Measurements from ENCODE around the gene MACIR. TPM values are rescaled to one million over a fixed set of nuclear protein-coding genes. Genes with fewer than 3 reads are reported as not detected.
A peak's percentile ranks its signal among the peaks of the same experiment; 100 is the strongest.
"Not testable (repeated sequence)": the region's sequence is repeated elsewhere in the genome, so short reads cannot be mapped to it uniquely, and the experiment has no call there.

MACIR gene, protein sequence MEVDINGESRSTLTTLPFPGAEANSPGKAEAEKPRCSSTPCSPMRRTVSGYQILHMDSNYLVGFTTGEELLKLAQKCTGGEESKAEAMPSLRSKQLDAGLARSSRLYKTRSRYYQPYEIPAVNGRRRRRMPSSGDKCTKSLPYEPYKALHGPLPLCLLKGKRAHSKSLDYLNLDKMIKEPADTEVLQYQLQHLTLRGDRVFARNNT
- polyA plus RNA-seq, result 31.2 TPM
- long read RNA-seq, donor 1, transcript C5orf30-201 (3 exons, 3,049 nt), result major isoform, 13 of 13 reads
- long read RNA-seq, donor 1, partial matches to known transcripts, result 0 of 13 reads
- long read RNA-seq, donor 1, other reads (novel, unspliced or antisense), result 0 of 13 reads
- long read RNA-seq, donor 2, transcript C5orf30-201 (3 exons, 3,049 nt), result major isoform, 16 of 22 reads
- long read RNA-seq, donor 2, partial matches to known transcripts, result 0 of 22 reads
- long read RNA-seq, donor 2, other reads (novel, unspliced or antisense), result 0 of 22 reads
- long read RNA-seq, donor 3, transcript C5orf30-201 (3 exons, 3,049 nt), result major isoform, 18 of 19 reads
- long read RNA-seq, donor 3, partial matches to known transcripts, result 0 of 19 reads
- long read RNA-seq, donor 3, other reads (novel, unspliced or antisense), result 0 of 19 reads
- long read RNA-seq, donor 4, partial matches to known transcripts, result 0 of 3 reads
- long read RNA-seq, donor 4, other reads (novel, unspliced or antisense), result 0 of 3 reads
- long read RNA-seq, donor 5, transcript C5orf30-201 (3 exons, 3,049 nt), result major isoform, 8 of 9 reads
- long read RNA-seq, donor 5, partial matches to known transcripts, result 0 of 9 reads
- long read RNA-seq, donor 5, other reads (novel, unspliced or antisense), result 0 of 9 reads
- long read RNA-seq, donor 6, transcript C5orf30-201 (3 exons, 3,049 nt), result major isoform, 10 of 11 reads
- long read RNA-seq, donor 6, partial matches to known transcripts, result 0 of 11 reads
- long read RNA-seq, donor 6, other reads (novel, unspliced or antisense), result 0 of 11 reads
- long read RNA-seq, donor 7, partial matches to known transcripts, result 0 of 4 reads
- long read RNA-seq, donor 7, other reads (novel, unspliced or antisense), result 0 of 4 reads
- long read RNA-seq, donor 8, transcript C5orf30-201 (3 exons, 3,049 nt), result major isoform, 8 of 8 reads
- long read RNA-seq, donor 8, partial matches to known transcripts, result 0 of 8 reads
- long read RNA-seq, donor 8, other reads (novel, unspliced or antisense), result 0 of 8 reads
- long read RNA-seq, donor 9, transcript C5orf30-201 (3 exons, 3,049 nt), result major isoform, 11 of 32 reads
- long read RNA-seq, donor 9, partial matches to known transcripts, result 20 of 32 reads
- long read RNA-seq, donor 9, other reads (novel, unspliced or antisense), result 0 of 32 reads
- long read RNA-seq, donor 10, transcript C5orf30-201 (3 exons, 3,049 nt), result major isoform, 20 of 21 reads
- long read RNA-seq, donor 10, partial matches to known transcripts, result 0 of 21 reads
- long read RNA-seq, donor 10, other reads (novel, unspliced or antisense), result 0 of 21 reads
- long read RNA-seq, donor 11, transcript C5orf30-201 (3 exons, 3,049 nt), result major isoform, 5 of 6 reads
- long read RNA-seq, donor 11, partial matches to known transcripts, result 0 of 6 reads
- long read RNA-seq, donor 11, other reads (novel, unspliced or antisense), result 0 of 6 reads

DNA sequence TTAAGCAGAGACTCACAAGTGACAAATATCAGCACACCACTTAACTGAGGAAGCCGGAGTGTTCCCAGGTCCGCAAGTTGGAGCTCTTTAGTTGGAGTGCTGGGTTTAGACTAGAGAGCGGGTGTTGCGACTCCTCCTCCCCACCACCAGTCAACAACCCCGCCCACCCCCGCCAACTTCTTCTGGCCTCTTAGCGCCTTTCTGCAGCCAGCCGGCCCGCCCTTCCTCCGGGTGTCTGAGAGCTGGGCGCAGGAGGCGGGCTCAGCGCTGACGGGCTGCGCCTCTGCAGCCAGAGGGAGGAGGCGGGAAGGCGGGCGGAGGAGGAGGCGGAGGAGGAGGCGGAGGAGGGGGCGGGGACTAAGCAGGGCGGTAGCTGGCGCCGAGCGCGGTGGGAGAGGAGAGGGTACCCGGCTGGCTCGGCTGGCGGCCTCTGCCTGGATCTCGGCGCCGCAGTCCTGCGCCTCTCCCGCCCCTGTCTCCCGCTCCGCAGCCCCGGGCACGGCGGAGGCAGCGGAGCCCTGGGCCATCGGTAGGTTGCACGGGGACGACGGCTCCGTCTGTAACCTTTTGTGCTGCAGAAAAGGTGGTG lies at the start of gene MACIR:
Gene MACIR, plus strand, starts transcription at position 396 of the 589 bp plus-strand sequence. CDS start 17,157 bp downstream, outside the sequence.
- Histone ChIP-seq H3K9me3 (ENCODE audit: control insufficient read depth, low read depth, low read length) (no peaks in the 10 kb centered on the region), H3K27me3 (ENCODE audit: control insufficient read depth, insufficient read depth, low read length) (no peaks in the 10 kb centered on the region), H3K27ac (ENCODE audit: low read length) (peak within 1 kb of the TSS; percentile 100), H3K4me3 (ENCODE audit: low read length) (peak within 1 kb of the TSS; percentile 97), H3K36me3 (ENCODE audit: control insufficient read depth, insufficient read depth, low read length) (no peaks in the 10 kb centered on the region), H3K4me1 (ENCODE audit: control insufficient read depth, insufficient read depth, low read length) (peaks cover 23% of the 10 kb centered on the region)
- peak; percentile 99 for DNase-seq
- no CpG with 5 or more reads among the region's 45 CpGs for WGBS (ENCODE audit: insufficient coverage, low lambda C conversion rate)

DNA sequence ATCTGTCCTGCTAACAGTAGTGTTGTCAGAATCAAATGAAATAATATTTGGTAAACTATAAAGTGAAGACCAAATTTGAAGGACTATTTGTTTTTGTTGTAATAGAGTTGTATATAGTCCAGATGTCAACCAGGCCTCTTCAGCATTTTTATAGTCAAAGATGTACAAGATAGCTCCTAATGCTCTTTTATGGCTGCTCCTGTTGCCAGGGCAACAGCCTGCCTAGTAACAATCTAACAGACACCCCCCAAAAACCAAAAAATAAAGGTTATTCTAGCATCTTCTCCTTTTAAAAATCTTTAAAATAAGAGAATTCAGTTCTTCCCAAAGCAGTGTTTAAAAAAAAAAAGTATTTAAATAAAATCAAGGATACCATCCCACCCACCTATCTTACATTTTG lies 49.5 kb upstream of the MACIR start:
- H3K9me3 ChIP-seq (ENCODE audit: control insufficient read depth, low read depth, low read length), result no peaks in the 10 kb centered on the region
- H3K36me3 ChIP-seq (ENCODE audit: control insufficient read depth, insufficient read depth, low read length), result peaks cover 2% of the 10 kb centered on the region
- H3K4me1 ChIP-seq (ENCODE audit: control insufficient read depth, insufficient read depth, low read length), result no peaks in the 10 kb centered on the region
- no peaks in the 10 kb centered on the region for H3K27me3 ChIP-seq (ENCODE audit: control insufficient read depth, insufficient read depth, low read length)
- no peak overlapping the region for H3K4me3 ChIP-seq (ENCODE audit: low read length)
- H3K27ac ChIP-seq (ENCODE audit: low read length), result no peak overlapping the region
- DNase-seq, result no peak

DNA sequence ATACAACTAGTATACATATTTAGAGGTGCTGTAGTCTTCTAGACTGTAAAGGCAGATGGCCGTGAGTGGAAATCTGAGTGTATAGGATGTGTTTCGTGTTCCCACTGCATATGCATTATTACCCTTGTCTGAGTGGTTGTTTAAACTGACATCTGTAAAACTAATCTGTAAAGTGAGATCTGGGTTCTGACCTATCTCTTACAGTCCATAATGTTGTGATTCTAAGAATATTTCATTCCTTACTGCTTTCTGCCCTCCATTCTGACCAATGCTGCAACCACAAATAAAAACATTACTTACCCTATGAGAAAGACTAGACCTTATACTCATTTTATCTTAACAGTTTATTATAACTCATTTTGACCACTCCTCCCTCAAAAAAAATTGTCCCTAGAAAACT lies 47.6 kb upstream of the MACIR start:
- Histone ChIP-seq H3K27me3 (ENCODE audit: control insufficient read depth, insufficient read depth, low read length) (no peaks in the 10 kb centered on the region), H3K4me3 (ENCODE audit: low read length) (no peak overlapping the region), H3K27ac (ENCODE audit: low read length) (no peak overlapping the region), H3K9me3 (ENCODE audit: control insufficient read depth, low read depth, low read length) (no peaks in the 10 kb centered on the region), H3K4me1 (ENCODE audit: control insufficient read depth, insufficient read depth, low read length) (no peaks in the 10 kb centered on the region), H3K36me3 (ENCODE audit: control insufficient read depth, insufficient read depth, low read length) (peaks cover 2% of the 10 kb centered on the region)
- DNase-seq, result no peak
- no CpG with 5 or more reads among the region's 2 CpGs for WGBS (ENCODE audit: insufficient coverage, low lambda C conversion rate)

DNA sequence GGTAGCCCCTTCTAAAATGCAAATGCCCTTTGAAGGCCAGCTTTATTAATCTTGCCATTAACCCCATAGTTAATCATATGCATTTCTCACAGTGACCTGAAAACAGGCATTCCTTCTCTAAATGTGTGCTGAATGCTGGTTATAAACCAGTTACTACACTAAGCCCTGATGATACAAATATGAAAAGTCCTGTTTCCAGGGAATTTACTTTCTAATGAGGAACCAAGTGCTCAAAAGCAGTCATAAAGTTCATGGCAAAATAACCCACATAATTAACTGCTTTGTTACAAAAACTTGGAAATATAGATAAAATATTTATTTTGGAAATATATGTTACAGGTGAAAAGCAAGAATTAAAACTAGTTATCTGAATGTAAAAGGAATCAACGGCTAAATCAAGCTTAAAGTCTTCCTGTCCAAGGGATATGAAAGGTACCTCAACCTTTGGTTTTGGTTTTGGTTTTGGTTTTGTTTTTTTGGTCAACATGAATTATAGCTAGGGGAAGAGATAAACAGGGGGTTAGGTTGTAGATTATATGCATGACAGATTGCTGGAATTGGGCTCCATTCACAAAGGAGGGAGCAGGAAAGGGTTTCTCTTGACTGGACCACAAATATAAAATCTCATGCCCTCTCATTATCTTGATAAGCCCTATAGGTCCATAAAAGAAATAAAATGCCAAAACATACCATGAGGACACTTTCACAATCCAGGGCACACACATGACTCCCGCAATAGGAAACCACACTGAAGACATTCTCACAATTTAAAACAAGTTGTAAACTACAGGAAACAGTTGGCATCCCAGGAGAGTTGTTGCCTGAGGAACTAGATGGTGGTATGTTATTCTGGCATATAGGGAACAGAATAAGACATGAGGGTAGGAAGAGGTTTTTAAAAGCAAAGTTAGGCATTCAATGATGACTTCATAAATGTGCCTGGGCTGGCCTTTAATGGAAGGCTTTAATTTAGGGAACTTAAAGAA lies 46.7 kb upstream of the MACIR start:
- H3K9me3 ChIP-seq (ENCODE audit: control insufficient read depth, low read depth, low read length), result no peaks in the 10 kb centered on the region
- H3K27ac ChIP-seq (ENCODE audit: low read length), result no peak overlapping the region
- WGBS (ENCODE audit: insufficient coverage, low lambda C conversion rate), result 100% methylated on average over 1 of the region's 2 CpGs
- H3K4me3 ChIP-seq (ENCODE audit: low read length), result no peak overlapping the region
- no peak for DNase-seq
- H3K4me1 ChIP-seq (ENCODE audit: control insufficient read depth, insufficient read depth, low read length), result no peaks in the 10 kb centered on the region
- H3K36me3 ChIP-seq (ENCODE audit: control insufficient read depth, insufficient read depth, low read length), result peaks cover 1% of the 10 kb centered on the region
- H3K27me3 ChIP-seq (ENCODE audit: control insufficient read depth, insufficient read depth, low read length), result no peaks in the 10 kb centered on the region

DNA sequence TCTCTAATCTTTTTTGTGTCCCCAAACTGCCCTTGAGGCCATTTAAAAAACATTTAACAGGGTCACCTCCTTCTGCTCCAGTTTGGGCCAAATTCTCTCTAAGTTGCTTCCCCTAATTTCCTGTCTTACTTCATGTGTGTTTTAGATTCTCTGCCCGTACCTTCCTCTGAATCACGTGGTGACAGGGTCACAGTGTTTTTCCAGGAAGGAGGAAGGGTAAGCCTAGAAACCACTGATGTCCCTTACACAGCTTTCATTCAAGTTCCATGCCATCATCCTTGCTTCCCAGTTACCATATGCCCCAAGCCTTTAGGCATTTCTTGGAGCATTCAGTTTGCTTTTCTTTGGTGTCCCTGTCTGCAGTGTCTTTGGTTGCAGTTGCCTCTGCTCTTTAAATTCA lies 42.4 kb upstream of the MACIR start:
- peaks cover 7% of the 10 kb centered on the region for H3K4me1 ChIP-seq (ENCODE audit: control insufficient read depth, insufficient read depth, low read length)
- no peaks in the 10 kb centered on the region for H3K36me3 ChIP-seq (ENCODE audit: control insufficient read depth, insufficient read depth, low read length)
- no peak overlapping the region for H3K27ac ChIP-seq (ENCODE audit: low read length)
- no peaks in the 10 kb centered on the region for H3K9me3 ChIP-seq (ENCODE audit: control insufficient read depth, low read depth, low read length)
- no peak overlapping the region for H3K4me3 ChIP-seq (ENCODE audit: low read length)
- DNase-seq, result no peak
- 50% methylated on average over 2 of the region's 2 CpGs for WGBS (ENCODE audit: insufficient coverage, low lambda C conversion rate)
- no peaks in the 10 kb centered on the region for H3K27me3 ChIP-seq (ENCODE audit: control insufficient read depth, insufficient read depth, low read length)

DNA sequence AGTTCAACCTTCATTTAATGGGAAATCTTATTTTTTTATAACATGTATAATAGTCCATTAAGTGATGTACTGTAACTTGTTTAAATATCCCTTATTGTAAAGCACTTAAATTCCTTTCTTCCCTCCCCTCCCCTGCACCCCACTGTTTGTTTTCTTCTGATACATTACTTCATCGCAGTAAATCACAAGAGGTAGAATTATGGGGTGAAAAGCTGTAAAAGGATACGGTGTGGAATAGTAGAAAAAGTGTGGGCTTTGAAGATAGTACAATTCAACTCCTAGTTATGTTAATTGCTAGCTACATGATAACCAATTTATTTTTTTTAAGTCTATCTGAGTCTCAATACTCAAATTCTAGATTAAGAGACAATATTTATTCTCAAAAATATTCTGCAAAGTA lies 41.9 kb upstream of the MACIR start:
- Histone ChIP-seq H3K9me3 (ENCODE audit: control insufficient read depth, low read depth, low read length) (no peaks in the 10 kb centered on the region), H3K27ac (ENCODE audit: low read length) (no peak overlapping the region), H3K27me3 (ENCODE audit: control insufficient read depth, insufficient read depth, low read length) (no peaks in the 10 kb centered on the region), H3K4me3 (ENCODE audit: low read length) (no peak overlapping the region), H3K4me1 (ENCODE audit: control insufficient read depth, insufficient read depth, low read length) (peaks cover 7% of the 10 kb centered on the region), H3K36me3 (ENCODE audit: control insufficient read depth, insufficient read depth, low read length) (no peaks in the 10 kb centered on the region)
- WGBS (ENCODE audit: insufficient coverage, low lambda C conversion rate), result 33% methylated on average over 1 of the region's 2 CpGs
- no peak for DNase-seq

DNA sequence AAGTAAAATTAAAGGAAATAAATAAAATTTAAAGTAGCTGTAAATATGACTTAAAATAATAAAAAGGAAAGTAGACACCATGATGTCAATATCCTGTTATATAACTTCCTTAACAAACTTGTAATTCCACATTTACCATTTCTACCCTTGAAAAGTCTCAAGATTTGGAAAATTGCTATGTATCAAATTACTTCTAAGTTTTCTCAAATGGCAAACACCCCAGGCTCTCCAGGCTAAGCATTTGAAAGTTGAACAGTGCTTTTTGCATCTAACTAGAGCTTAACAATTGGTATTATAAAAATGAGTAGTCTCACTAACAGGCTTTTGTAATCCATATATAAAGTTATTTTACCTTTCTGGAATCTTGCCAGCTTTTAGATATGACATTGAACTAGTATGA lies 41.5 kb upstream of the MACIR start:
- Histone ChIP-seq H3K36me3 (ENCODE audit: control insufficient read depth, insufficient read depth, low read length) (no peaks in the 10 kb centered on the region), H3K27me3 (ENCODE audit: control insufficient read depth, insufficient read depth, low read length) (no peaks in the 10 kb centered on the region), H3K27ac (ENCODE audit: low read length) (no peak overlapping the region), H3K4me1 (ENCODE audit: control insufficient read depth, insufficient read depth, low read length) (peaks cover 7% of the 10 kb centered on the region), H3K9me3 (ENCODE audit: control insufficient read depth, low read depth, low read length) (no peaks in the 10 kb centered on the region), H3K4me3 (ENCODE audit: low read length) (no peak overlapping the region)
- DNase-seq, result no peak

DNA sequence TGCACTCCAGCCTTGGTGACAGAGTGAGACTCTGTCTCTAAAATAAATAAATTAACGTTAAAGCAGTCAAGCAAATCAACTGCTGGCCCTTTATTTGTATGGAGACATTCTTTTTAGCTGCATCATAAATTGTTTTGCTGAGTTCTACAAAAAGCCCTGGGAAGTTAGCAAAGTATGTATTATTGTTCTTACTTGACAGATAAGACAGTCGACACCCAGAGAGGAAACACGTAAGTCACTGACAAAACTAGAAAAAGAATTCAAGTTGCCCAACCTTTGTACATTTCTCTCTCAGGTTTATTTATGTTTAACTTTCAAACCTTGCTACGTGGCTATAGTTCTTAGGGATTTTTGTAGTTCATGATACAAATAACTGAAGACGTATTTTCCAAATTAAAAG lies 40.4 kb upstream of the MACIR start:
- Histone ChIP-seq H3K36me3 (ENCODE audit: control insufficient read depth, insufficient read depth, low read length) (no peaks in the 10 kb centered on the region), H3K4me1 (ENCODE audit: control insufficient read depth, insufficient read depth, low read length) (peaks cover 7% of the 10 kb centered on the region), H3K27ac (ENCODE audit: low read length) (peak overlapping the region; percentile 84), H3K4me3 (ENCODE audit: low read length) (no peak overlapping the region), H3K27me3 (ENCODE audit: control insufficient read depth, insufficient read depth, low read length) (no peaks in the 10 kb centered on the region), H3K9me3 (ENCODE audit: control insufficient read depth, low read depth, low read length) (no peaks in the 10 kb centered on the region)
- DNase-seq, result peak; percentile 62 to 83
- WGBS (ENCODE audit: insufficient coverage, low lambda C conversion rate), result 19% methylated on average over 4 of the region's 5 CpGs

DNA sequence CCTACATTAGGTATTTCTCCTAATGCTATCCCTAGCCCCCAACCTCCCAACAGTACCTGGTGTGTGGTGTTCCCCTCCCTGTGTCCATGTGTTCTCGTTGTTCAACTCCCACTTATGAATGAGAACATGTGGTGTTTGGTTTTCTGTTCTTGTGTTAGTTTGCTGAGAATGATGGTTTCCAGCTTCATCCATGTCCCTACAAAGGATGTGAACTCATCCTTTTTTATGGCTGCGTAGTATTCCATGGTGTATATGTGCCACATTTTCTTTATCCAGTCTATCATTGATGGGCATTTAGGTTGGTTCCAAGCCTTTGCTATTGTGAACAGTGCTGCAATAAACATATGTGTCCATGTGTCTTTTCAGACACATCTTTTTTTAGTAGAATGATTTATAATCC lies 39.5 kb upstream of the MACIR start:
- WGBS (ENCODE audit: insufficient coverage, low lambda C conversion rate), result no CpG with 5 or more reads among the region's 2 CpGs
- not testable (repeated sequence) for H3K4me1 ChIP-seq (ENCODE audit: control insufficient read depth, insufficient read depth, low read length); H3K27me3 ChIP-seq (ENCODE audit: control insufficient read depth, insufficient read depth, low read length); H3K36me3 ChIP-seq (ENCODE audit: control insufficient read depth, insufficient read depth, low read length); H3K9me3 ChIP-seq (ENCODE audit: control insufficient read depth, low read depth, low read length); DNase-seq; H3K4me3 ChIP-seq (ENCODE audit: low read length)
- peak overlapping the region; percentile 84 for H3K27ac ChIP-seq (ENCODE audit: low read length)

Data from large intestine (tissue), 12 donors.